MCF 10A (cell line): ENCODE measurements around the gene CBX3. TPM values are rescaled to one million over a fixed set of nuclear protein-coding genes. Genes with fewer than 3 reads are reported as not detected.

Experiments
- BruUV-seq: library from RNA; stranded (reverse); fragments of 400-500 nt; replicated peaks from 2 replicates; lab custom pipeline; 2021; lab: Mats Ljungman, UMichigan
- CTCF ChIA-PET: fragments of 300-600 bp; sonication (Branson Sonifier 250); formaldehyde crosslinking; extraction: SDS; loops from one replicate; lab custom pipeline; 2021; ENCODE audit warnings: antibody characterized with exemption, inconsistent platforms; lab: Yijun Ruan, JAX
- POLR2A ChIA-PET: fragments of 300-600, 350-650 bp; sonication (Branson Sonifier 250); formaldehyde crosslinking; extraction: SDS; loops from one replicate; lab custom pipeline; 2020; ENCODE audit warnings: antibody characterized with exemption, inconsistent platforms; lab: Yijun Ruan, JAX
- DNase-seq: peaks from one replicate; pipeline ENCODE4 v3.0.0-alpha.2; 2018; ENCODE audit not compliant: unreplicated experiment
- H3K27ac Mint-ChIP-seq: one replicate; pipeline ENCODE4 v1.8.0; 2022; ENCODE audit warnings: mild to moderate bottlenecking, low read depth, mixed read lengths; ENCODE audit not compliant: unreplicated experiment
- H3K27me3 Mint-ChIP-seq: one replicate; pipeline ENCODE4 v1.8.0; 2022; ENCODE audit warnings: mixed read lengths; ENCODE audit not compliant: insufficient read depth, unreplicated experiment
- H3K36me3 Mint-ChIP-seq: one replicate; pipeline ENCODE4 v1.8.0; 2022; ENCODE audit warnings: mild to moderate bottlenecking, moderate library complexity, mixed read lengths; ENCODE audit not compliant: insufficient read depth, unreplicated experiment
- H3K4me1 Mint-ChIP-seq: one replicate; pipeline ENCODE4 v1.8.0; 2022; ENCODE audit warnings: mixed read lengths; ENCODE audit not compliant: insufficient read depth, unreplicated experiment
- H3K4me3 Mint-ChIP-seq: one replicate; pipeline ENCODE4 v1.8.0; 2022; ENCODE audit warnings: mild to moderate bottlenecking, moderate library complexity, mixed read lengths; ENCODE audit not compliant: unreplicated experiment
- H3K9me3 Mint-ChIP-seq: one replicate; pipeline ENCODE4 v1.8.0; 2022; ENCODE audit warnings: mixed read lengths; ENCODE audit not compliant: unreplicated experiment
- CTCF ChIP-seq: fragments of 200-600 bp; IDR thresholded peaks from one replicate; pipeline ENCODE4 v1.8.0; 2022; ENCODE audit warnings: antibody characterized with exemption, mild to moderate bottlenecking; ENCODE audit not compliant: unreplicated experiment
- intact Hi-C: fragments of 100-400 bp; cut with micrococcal nuclease; formaldehyde crosslinking; loops from 2 replicates; pipeline ENCODE4 v1.14.1; 2022
- total RNA-seq: library from RNA; stranded (reverse); gene quantifications from 2 replicates; pipeline ENCODE4 v1.2.3, GENCODE V29; 2022

Gene CBX3
- total RNA-seq, 1 experiment from 2014 or later = 171 TPM

DNA sequence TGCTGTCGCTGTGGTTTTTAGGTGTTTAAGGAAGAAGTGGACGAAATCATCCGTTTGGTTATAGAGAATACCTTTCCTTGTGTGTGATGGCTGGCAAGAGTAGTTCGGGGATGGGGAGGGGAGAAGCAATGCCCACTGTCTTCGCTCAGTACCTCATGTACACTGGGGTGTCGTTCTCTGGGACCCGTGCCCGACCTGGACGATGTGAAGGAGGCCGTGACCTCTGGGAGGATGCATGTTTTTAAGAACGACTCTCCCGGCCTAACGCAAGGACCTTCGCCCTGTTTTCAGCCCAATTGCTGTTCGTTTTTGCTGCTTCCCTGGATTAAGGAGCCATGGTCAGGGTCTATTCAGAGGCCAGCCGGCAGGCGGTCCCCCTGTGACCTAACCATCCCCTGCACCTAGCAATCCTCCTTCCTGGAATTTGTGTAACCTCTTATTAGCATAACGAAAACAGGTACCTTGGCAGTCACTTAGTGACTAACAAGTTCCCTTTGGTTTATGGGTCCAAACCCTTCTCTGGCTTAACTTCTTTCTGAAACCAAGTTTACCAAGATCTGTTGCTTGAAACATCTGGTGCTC is 48.2 kb upstream of the CBX3 start:
- no peak for DNase-seq
- H3K9me3 Mint-ChIP-seq = no peaks in the 10 kb centered on the region
- no peak overlapping the region for H3K27ac Mint-ChIP-seq
- intact Hi-C loops = loop anchor here (5.0 kb wide), 1 partner anchor 61 kb away; no protein-coding TSS in a partner anchor
- TF ChIP-seq CTCF = no peak
- ChIA-PET CTCF (no interaction called here), POLR2A (no interaction called here)
- H3K4me3 Mint-ChIP-seq = peak overlapping the region; percentile 66
- no TSS peak for BruUV-seq
- no peaks in the 10 kb centered on the region for H3K36me3 Mint-ChIP-seq
- H3K4me1 Mint-ChIP-seq = peaks cover 23% of the 10 kb centered on the region
- no peaks in the 10 kb centered on the region for H3K27me3 Mint-ChIP-seq

DNA sequence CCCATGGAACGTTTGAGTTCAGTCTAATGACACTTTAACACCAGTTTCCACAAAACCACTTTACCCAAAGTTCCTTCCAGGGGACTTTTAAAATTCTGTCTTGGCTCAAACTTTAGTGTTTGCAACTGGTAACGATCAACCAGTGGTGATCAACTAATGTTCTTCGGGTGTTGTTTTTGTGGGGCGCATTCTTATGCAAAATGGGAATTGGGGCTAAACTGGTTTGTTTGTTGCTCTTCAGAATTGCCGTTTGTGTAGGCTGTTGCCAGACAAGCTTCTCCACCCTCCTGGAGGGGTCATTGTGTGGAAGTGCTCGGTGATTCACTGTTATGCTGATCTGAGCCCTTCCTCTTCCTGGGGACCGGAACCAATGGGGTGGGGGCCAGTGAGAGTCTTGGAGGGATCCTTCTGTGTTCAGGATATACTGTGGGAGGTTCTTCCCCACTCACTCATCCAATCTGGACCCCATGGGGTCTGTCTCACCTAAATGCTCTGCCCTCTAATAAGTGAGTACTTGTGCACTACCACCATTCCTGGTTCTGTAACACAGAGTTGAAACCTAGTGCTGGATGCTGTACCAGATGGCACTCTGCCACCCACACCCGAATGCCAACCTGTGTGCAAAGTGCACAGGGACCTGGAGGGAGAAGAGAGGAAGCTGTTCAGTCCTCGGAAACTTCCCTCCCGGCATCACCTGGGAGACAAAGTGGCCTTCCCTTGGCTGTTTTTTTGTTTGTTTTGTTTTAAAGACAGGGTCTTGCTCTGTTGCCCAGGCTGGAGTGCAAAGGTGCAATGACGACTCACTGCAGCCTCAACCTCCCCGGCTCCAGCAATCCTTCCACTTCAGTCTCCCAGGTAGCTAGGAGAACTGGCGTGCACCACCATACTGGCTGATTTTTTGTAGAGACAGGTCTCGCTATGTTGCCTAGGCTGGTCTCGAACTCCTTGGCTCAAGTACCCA is 47.4 kb upstream of the CBX3 start:
- Mint-ChIP-seq H3K4me1 (peaks cover 23% of the 10 kb centered on the region), H3K9me3 (no peaks in the 10 kb centered on the region)
- intact Hi-C loops = loop anchor here (5.0 kb wide), 1 partner anchor 62 kb away; no protein-coding TSS in a partner anchor

GRCh38 chr7:26155531-26156375 is 45.8 kb upstream of the CBX3 start:
- Mint-ChIP-seq H3K36me3 (no peaks in the 10 kb centered on the region), H3K27me3 (no peaks in the 10 kb centered on the region), H3K9me3 (no peaks in the 10 kb centered on the region), H3K4me1 (peaks cover 23% of the 10 kb centered on the region), H3K27ac (peak overlapping the region; percentile 68), H3K4me3 (peak overlapping the region; percentile 12)
- BruUV-seq = no TSS peak
- DNase-seq = peak; percentile 61
- intact Hi-C loops = no loop called here
- POLR2A ChIA-PET = interaction anchor here (0.6 to 1.8 kb wide), 13 partner anchors 9 to 1962 kb away, joined by 3 to 9 read pairs (median 3); no protein-coding TSS in a partner anchor
- TF ChIP-seq CTCF = no peak
- CTCF ChIA-PET = interaction anchor here (0.5 to 2.2 kb wide), 5 partner anchors 16 to 72 kb away, joined by 3 to 12 read pairs (median 4); no protein-coding TSS in a partner anchor

More for the DNA sequence above, 47.4 kb upstream of the CBX3 start:
- no TSS peak for BruUV-seq
- H3K36me3 Mint-ChIP-seq = no peaks in the 10 kb centered on the region
- ChIA-PET POLR2A (no interaction called here), CTCF (interaction anchor here (2.2 kb wide), 1 partner anchor 63 kb away, joined by 12 read pairs; no protein-coding TSS in a partner anchor)
- no peak for DNase-seq
- H3K27ac Mint-ChIP-seq = no peak overlapping the region
- H3K4me3 Mint-ChIP-seq = peak overlapping the region; percentile 66
- no peak for TF ChIP-seq CTCF
- H3K27me3 Mint-ChIP-seq = no peaks in the 10 kb centered on the region
